ENCODE results near the gene ZNF330. TPM values are rescaled to one million over a fixed set of nuclear protein-coding genes. Genes with fewer than 3 reads are reported as not detected.

Gene ZNF330
- total and polyA plus RNA-seq, 3 experiments from 2014 or later = 27.9 to 57.5 (median 55.7) TPM

GRCh38 chr4:141258558-141258957 is 37.9 kb downstream of the ZNF330 start:
- Histone ChIP-seq H3K4me1 (ENCODE audit: insufficient read depth, low read length) (no peaks in the 10 kb centered on the region), H3K27me3 (ENCODE audit: insufficient read depth, low read length, poor library complexity, severe bottlenecking) (no peaks in the 10 kb centered on the region), H3K9me3 (ENCODE audit: low read length) (no peaks in the 10 kb centered on the region), H3K4me3 (ENCODE audit: low read length) (no peak overlapping the region), H3K27ac (ENCODE audit: low read depth, low read length) (no peak overlapping the region), H3K36me3 (ENCODE audit: insufficient read depth, low read length) (no peaks in the 10 kb centered on the region)
- H3K4me3 Mint-ChIP-seq = no peak overlapping the region
- ChIA-PET CTCF (no interaction called here), POLR2A (no interaction called here)
- H3K27me3 Mint-ChIP-seq = peaks cover 14 to 40% of the 10 kb centered on the region in 2 donors
- no peaks in the 10 kb centered on the region for H3K4me1 Mint-ChIP-seq
- H3K9me3 Mint-ChIP-seq = no peaks in the 10 kb centered on the region
- H3K36me3 Mint-ChIP-seq = peaks cover 0 to 3% (median 0%) of the 10 kb centered on the region in 3 donors
- no peak for DNase-seq
- H3K27ac Mint-ChIP-seq = no peak overlapping the region

GRCh38 chr4:141275834-141276233 is 55.1 kb downstream of the ZNF330 start:
- ChIA-PET POLR2A (no interaction called here), CTCF (interaction anchor here (1.1 kb wide), 1 partner anchor 30 kb away, joined by 3 read pairs; no protein-coding TSS in a partner anchor)
- Mint-ChIP-seq H3K4me1 (no peaks in the 10 kb centered on the region), H3K36me3 (no peaks in the 10 kb centered on the region), H3K27me3 (peaks cover 2 to 23% of the 10 kb centered on the region in 2 donors), H3K27ac (no peak overlapping the region), H3K4me3 (no peak overlapping the region), H3K9me3 (peaks cover 0 to 2% (median 0%) of the 10 kb centered on the region in 5 donors)
- no peaks in the 10 kb centered on the region for H3K4me1 ChIP-seq (ENCODE audit: insufficient read depth, low read length)
- H3K27ac ChIP-seq (ENCODE audit: low read depth, low read length) = no peak overlapping the region
- H3K36me3 ChIP-seq (ENCODE audit: insufficient read depth, low read length) = no peaks in the 10 kb centered on the region
- H3K4me3 ChIP-seq (ENCODE audit: low read length) = no peak overlapping the region
- H3K9me3 ChIP-seq (ENCODE audit: low read length) = no peaks in the 10 kb centered on the region
- H3K27me3 ChIP-seq (ENCODE audit: insufficient read depth, low read length, poor library complexity, severe bottlenecking) = no peaks in the 10 kb centered on the region
- DNase-seq = no peak

GRCh38 chr4:141283152-141283551 is 62.5 kb downstream of the ZNF330 start:
- Mint-ChIP-seq H3K4me3 (no peak overlapping the region), H3K36me3 (no peaks in the 10 kb centered on the region), H3K27me3 (peaks cover 2 to 17% of the 10 kb centered on the region in 2 donors), H3K4me1 (no peaks in the 10 kb centered on the region), H3K27ac (no peak overlapping the region), H3K9me3 (peaks cover 0 to 2% (median 0%) of the 10 kb centered on the region in 5 donors)
- Histone ChIP-seq H3K27me3 (ENCODE audit: insufficient read depth, low read length, poor library complexity, severe bottlenecking) (no peaks in the 10 kb centered on the region), H3K36me3 (ENCODE audit: insufficient read depth, low read length) (no peaks in the 10 kb centered on the region), H3K27ac (ENCODE audit: low read depth, low read length) (no peak overlapping the region), H3K4me3 (ENCODE audit: low read length) (no peak overlapping the region), H3K9me3 (ENCODE audit: low read length) (no peaks in the 10 kb centered on the region), H3K4me1 (ENCODE audit: insufficient read depth, low read length) (no peaks in the 10 kb centered on the region)
- ChIA-PET POLR2A (no interaction called here), CTCF (no interaction called here)
- DNase-seq = no peak

GRCh38 chr4:141283563-141283962 is 62.9 kb downstream of the ZNF330 start:
- no peak overlapping the region for H3K27ac Mint-ChIP-seq
- H3K4me1 Mint-ChIP-seq = no peaks in the 10 kb centered on the region
- peaks cover 0 to 2% (median 0%) of the 10 kb centered on the region in 5 donors for H3K9me3 Mint-ChIP-seq
- H3K4me1 ChIP-seq (ENCODE audit: insufficient read depth, low read length) = no peaks in the 10 kb centered on the region
- H3K9me3 ChIP-seq (ENCODE audit: low read length) = no peaks in the 10 kb centered on the region
- POLR2A ChIA-PET = no interaction called here
- CTCF ChIA-PET = no interaction called here
- DNase-seq = no peak
- H3K4me3 Mint-ChIP-seq = no peak overlapping the region
- no peak overlapping the region for H3K27ac ChIP-seq (ENCODE audit: low read depth, low read length)
- no peaks in the 10 kb centered on the region for H3K27me3 ChIP-seq (ENCODE audit: insufficient read depth, low read length, poor library complexity, severe bottlenecking)
- H3K36me3 ChIP-seq (ENCODE audit: insufficient read depth, low read length) = no peaks in the 10 kb centered on the region
- H3K36me3 Mint-ChIP-seq = no peaks in the 10 kb centered on the region
- peaks cover 2 to 17% of the 10 kb centered on the region in 2 donors for H3K27me3 Mint-ChIP-seq
- no peak overlapping the region for H3K4me3 ChIP-seq (ENCODE audit: low read length)

Other genes starting within 250 kb of the ZNF330 start
- not detected for gene RNF150, start 87.4 kb upstream of the ZNF330 start, total RNA-seq
- gene RNF150, start 87.4 kb upstream of the ZNF330 start, polyA plus RNA-seq = not detected